SH-SY5Y (cell line): ENCODE data around the gene SYN1.

Source experiments
- GATA2 ChIP-seq: IDR thresholded peaks from 2 replicates; pipeline ENCODE4 v1.6.1; 2011; ENCODE audit warnings: mild to moderate bottlenecking, low read depth, low read length
- GATA3 ChIP-seq: IDR thresholded peaks from 2 replicates; pipeline ENCODE4 v1.6.1; 2011; ENCODE audit warnings: low read depth, mild to moderate bottlenecking, low read length, moderate library complexity

- TF ChIP-seq GATA2, result no peak
- TF ChIP-seq GATA3, result no peak
These were observed 78.7 kb downstream of the SYN1 start for GRCh38 chrX:47540754-47541538.
